Ovary (tissue), 9 donors: ENCODE results near the gene AIFM3. TPM values are rescaled to one million over a fixed set of nuclear protein-coding genes. Genes with fewer than 3 reads are reported as not detected.

Source experiments
- DNase-seq, 5 donors: peaks; one replicate each; pipeline ENCODE4 v3.0.0-alpha.2; 2019 to 2020
- H3K27ac ChIP-seq, 2 donors: fragments of 200-600 bp; one replicate each; pipeline versions ENCODE4 v1.5.1 to v1.8.0; 2019 to 2022
- H3K27me3 ChIP-seq: fragments of 200-600 bp; one replicate; pipeline ENCODE4 v1.8.0; 2022
- H3K36me3 ChIP-seq: fragments of 200-600 bp; sonication (generic); one replicate; pipeline ENCODE4 v1.5.1; 2019
- H3K4me1 ChIP-seq: one replicate; pipeline ENCODE4 v1.8.1; 2013; ENCODE audit warnings: mild to moderate bottlenecking, moderate library complexity; ENCODE audit not compliant: insufficient read depth
- H3K4me3 ChIP-seq: fragments of 200-600 bp; sonication (generic); one replicate; pipeline ENCODE4 v1.5.1; 2017
- H3K9me3 ChIP-seq, 2 donors: fragments of 200-600 bp in 1 of 2; sonication (generic) in 1 of 2; one replicate each; pipeline versions ENCODE4 v1.5.1 to v1.8.1; 2013 to 2019; ENCODE audit warnings: mild to moderate bottlenecking in 1 of 2, moderate library complexity in 1 of 2
- EP300 ChIP-seq: sonication (generic); formaldehyde crosslinking; IDR thresholded peaks from one replicate; pipeline ENCODE4 v1.6.1; 2017; ENCODE audit warnings: antibody characterized with exemption
- POLR2A ChIP-seq: fragments of 450-650 bp; IDR thresholded peaks from one replicate; pipeline ENCODE4 v1.6.1; 2017; ENCODE audit warnings: antibody characterized with exemption, mild to moderate bottlenecking, moderate library complexity
- WGBS, 3 donors: extraction: QIAGEN DNeasy Blood & Tissue Kit in 1 of 3; methylation state at CpG; one replicate each; pipeline versions ENCODE4 v1.1.5 to v1.1.7; 2013 to 2017; 5-methylcytosine and 5-hydroxymethylcytosine counted together
- intact Hi-C, 4 donors: fragments of 100-400 bp; cut with DNase I; formaldehyde crosslinking; loops; one replicate each; pipeline versions ENCODE4 v1.11.0 to v1.15.1; 2022 to 2023
- polyA plus RNA-seq, 2 donors: library from polyadenylated mRNA; stranded (reverse); fragments of 200-250 nt in 1 of 2; fragments of 350-450 nt in 1 of 2; fragmentation: Illumina TruSeq in 1 of 2; extraction: RNeasy Lipid Tissue Mini Kit (QIAGEN cat#74804) in 1 of 2; gene quantifications; one replicate each; pipeline ENCODE4 v1.2.3, GENCODE V29; 2013 to 2014
- total RNA-seq, 7 donors: library from RNA; depleted of rRNA in 2 of 7; stranded (reverse); fragments of >200 nt in 2 of 7; fragmentation: NEBNext Ultra II Directional in 3 of 7; extraction: Animal tissue kit (Norgen Biotek cat#: 25700) in 3 of 7; gene quantifications; one replicate each; pipeline versions ENCODE4 v1.1.0 to v1.2.4, GENCODE V29; 2016 to 2023
- TF ChIP-seq, protein P1 (sequence below), 3 donors: fragments of 450-650 bp in 2 of 3; fragments of 200-600 bp in 1 of 3; IDR thresholded peaks; one replicate each; pipeline versions ENCODE4 v1.5.1 to v1.8.0; 2016 to 2022; ENCODE audit warnings: antibody characterized with exemption in 3 of 3, mild to moderate bottlenecking in 1 of 3
- donor health status: DM: no; HTN: no; CAD: no; lungs with moderate emphysema.
- donor health status: DM: no; HTN: no; CAD: no.
- donor health status: Bipolar disorder and iron deficiency.
- donor health status: DM: yes; HTN: yes; CAD: no.
- donor health status: DM: no; HTN: no; CAD: no.
- donor health status: DM: yes; HTN: yes; CAD: no.

Gene AIFM3
- total and polyA plus RNA-seq, 9 donors = 0.43 to 2.7 (median 1.1) TPM; not detected in 1

DNA sequence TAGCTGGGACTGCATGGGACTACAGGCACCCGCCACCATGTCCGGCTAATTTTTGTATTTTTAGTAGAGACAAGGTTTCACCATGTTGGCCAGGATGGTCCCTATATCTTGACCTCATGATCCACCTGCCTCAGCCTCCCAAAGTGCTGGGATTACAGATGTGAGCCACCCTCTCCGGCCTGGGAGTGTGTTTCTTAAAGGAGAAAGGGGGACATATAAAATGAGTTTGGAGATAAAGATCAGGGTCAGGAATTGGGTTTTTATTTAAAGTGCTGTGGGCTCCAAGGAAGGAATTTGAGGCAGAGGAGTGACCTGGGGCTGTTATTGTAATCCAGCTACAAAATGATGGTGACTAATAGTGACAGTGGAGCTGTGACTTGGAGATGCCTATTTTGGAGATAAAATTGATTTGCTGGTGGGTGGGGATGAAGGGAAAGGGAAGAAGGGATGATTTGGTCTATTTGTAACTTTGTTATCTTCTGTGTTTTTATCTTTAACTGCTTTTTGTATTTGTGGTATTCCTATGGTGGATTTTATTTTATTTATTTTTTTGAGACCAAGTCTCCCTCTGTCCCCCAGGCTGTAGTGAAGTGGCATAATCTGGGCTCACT is 44.8 kb upstream of the AIFM3 start:
- H3K4me1 ChIP-seq = peaks cover 7% of the 10 kb centered on the region
- WGBS, 3 donors = 57 to 82% (median 75%) methylated on average over 3 of the region's 3 CpGs
- H3K36me3 ChIP-seq = no peaks in the 10 kb centered on the region
- no peak overlapping the region for H3K4me3 ChIP-seq
- DNase-seq = no peak
- H3K27me3 ChIP-seq = no peaks in the 10 kb centered on the region
- intact Hi-C loops = no loop called here
- TF ChIP-seq EP300 (no peak), POLR2A (no peak)
- TF ChIP-seq, protein P1, sequence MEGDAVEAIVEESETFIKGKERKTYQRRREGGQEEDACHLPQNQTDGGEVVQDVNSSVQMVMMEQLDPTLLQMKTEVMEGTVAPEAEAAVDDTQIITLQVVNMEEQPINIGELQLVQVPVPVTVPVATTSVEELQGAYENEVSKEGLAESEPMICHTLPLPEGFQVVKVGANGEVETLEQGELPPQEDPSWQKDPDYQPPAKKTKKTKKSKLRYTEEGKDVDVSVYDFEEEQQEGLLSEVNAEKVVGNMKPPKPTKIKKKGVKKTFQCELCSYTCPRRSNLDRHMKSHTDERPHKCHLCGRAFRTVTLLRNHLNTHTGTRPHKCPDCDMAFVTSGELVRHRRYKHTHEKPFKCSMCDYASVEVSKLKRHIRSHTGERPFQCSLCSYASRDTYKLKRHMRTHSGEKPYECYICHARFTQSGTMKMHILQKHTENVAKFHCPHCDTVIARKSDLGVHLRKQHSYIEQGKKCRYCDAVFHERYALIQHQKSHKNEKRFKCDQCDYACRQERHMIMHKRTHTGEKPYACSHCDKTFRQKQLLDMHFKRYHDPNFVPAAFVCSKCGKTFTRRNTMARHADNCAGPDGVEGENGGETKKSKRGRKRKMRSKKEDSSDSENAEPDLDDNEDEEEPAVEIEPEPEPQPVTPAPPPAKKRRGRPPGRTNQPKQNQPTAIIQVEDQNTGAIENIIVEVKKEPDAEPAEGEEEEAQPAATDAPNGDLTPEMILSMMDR (IDR thresholded peaks at IDR 0.05) = no peak
- no peaks in the 10 kb centered on the region for H3K9me3 ChIP-seq
- no peak overlapping the region for H3K27ac ChIP-seq

DNA sequence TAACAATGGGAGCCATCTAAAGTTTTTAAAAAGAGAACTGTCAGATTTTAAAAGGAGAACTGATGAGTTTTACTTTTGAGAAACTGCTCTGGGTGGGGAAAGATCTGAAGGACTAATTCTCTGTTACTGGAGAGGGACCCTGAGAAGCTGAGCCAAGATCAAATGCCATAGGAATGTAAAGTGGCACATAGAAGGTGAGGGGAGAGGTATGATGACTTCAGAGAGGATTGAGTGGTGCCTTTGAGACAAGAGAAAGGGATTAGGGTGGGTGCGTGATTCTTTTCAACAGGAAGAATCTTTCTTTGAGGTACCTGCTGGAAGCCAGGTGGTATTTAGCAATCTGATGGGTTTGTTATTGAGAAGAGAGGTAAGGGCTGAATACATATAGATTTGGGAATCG is 40.8 kb upstream of the AIFM3 start:
- Histone ChIP-seq H3K9me3 (no peaks in the 10 kb centered on the region), H3K4me1 (peaks cover 5% of the 10 kb centered on the region), H3K27me3 (no peaks in the 10 kb centered on the region), H3K4me3 (no peak overlapping the region), H3K27ac (no peak overlapping the region), H3K36me3 (no peaks in the 10 kb centered on the region)
- WGBS, 3 donors = 91 to 98% (median 91%) methylated on average over 2 of the region's 2 CpGs
- intact Hi-C loops = no loop called here
- DNase-seq = no peak
- no peak for TF ChIP-seq POLR2A
- TF ChIP-seq, protein P1 (IDR thresholded peaks at IDR 0.05) = no peak
- TF ChIP-seq EP300 = no peak

DNA sequence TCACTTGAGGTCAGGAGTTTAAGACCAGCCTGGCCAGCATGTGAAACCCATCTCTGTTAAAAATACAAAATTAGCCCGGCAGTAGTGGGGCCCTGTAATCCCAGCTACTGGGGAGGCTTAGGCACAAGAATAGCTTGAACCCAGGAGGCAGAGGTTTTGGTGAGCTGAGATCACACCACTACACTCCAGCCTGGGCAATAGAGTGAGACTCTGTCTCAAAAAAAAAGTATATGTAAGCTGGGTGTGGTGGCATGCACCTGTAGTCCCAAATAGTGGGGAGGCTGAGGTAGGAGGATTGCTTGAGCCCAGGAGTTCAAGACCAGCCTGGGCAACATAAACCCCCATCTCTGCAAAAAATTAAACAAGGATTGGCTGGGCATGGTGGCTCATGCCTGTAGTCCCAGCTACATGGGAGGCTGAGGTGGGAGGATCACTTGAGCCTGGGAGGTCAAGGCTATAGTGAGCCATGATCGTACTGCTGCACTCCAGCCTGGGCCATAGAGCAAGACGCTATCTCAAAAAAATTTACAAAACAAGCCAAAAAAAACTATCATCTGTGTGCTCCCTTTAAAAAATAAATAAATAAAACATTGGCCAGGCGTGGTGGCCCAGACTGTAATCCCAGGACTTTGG is 39.0 kb upstream of the AIFM3 start:
- Histone ChIP-seq H3K36me3 (no peaks in the 10 kb centered on the region), H3K4me1 (peaks cover 9% of the 10 kb centered on the region), H3K9me3 (no peaks in the 10 kb centered on the region), H3K27ac (no peak overlapping the region), H3K27me3 (no peaks in the 10 kb centered on the region), H3K4me3 (no peak overlapping the region)
- no peak for DNase-seq
- intact Hi-C loops = no loop called here
- 61 to 73% (median 65%) methylated on average over 4 of the region's 4 CpGs for WGBS, 3 donors
- TF ChIP-seq EP300 (no peak), POLR2A (no peak)
- TF ChIP-seq, protein P1 (IDR thresholded peaks at IDR 0.05) = no peak

DNA sequence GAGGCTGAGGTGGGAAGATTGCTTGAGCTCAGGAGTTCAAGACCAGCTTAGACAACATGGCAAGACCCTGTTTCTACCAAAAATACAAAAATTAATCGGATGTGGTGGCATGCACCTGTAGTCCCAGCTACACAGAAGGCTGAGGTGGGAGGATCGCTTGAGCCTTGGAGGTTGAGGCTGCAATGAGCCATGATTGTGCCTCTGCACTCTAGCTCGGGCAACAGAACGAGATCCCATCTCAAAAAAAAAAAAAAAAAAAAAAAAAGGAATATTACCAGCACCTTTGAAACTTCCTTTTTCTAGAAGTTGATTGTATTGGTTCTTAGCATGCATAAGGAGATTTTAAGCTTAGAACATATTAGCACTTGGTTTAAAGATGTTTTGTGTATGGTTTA is 38.5 kb upstream of the AIFM3 start:
- 90 to 92% (median 92%) methylated on average over 4 of the region's 4 CpGs for WGBS, 3 donors

More for the DNA sequence above, 38.5 kb upstream of the AIFM3 start:
- H3K9me3 ChIP-seq = no peaks in the 10 kb centered on the region
- TF ChIP-seq EP300 (no peak), POLR2A (no peak)
- TF ChIP-seq, protein P1 (IDR thresholded peaks at IDR 0.05) = no peak
- no peak overlapping the region for H3K27ac ChIP-seq
- peaks cover 9% of the 10 kb centered on the region for H3K4me1 ChIP-seq
- DNase-seq = no peak
- H3K36me3 ChIP-seq = no peaks in the 10 kb centered on the region
- H3K4me3 ChIP-seq = no peak overlapping the region
- intact Hi-C loops = no loop called here
- no peaks in the 10 kb centered on the region for H3K27me3 ChIP-seq
